ENCODE measurements around the gene PHLDB3. TPM values are rescaled to one million over a fixed set of nuclear protein-coding genes. Genes with fewer than 3 reads are reported as not detected.
A peak's percentile ranks its signal among the peaks of the same experiment; 100 is the strongest.
"Not testable (repeated sequence)": the region's sequence is repeated elsewhere in the genome, so short reads cannot be mapped to it uniquely, and the experiment has no call there.

PHLDB3 gene
- total RNA-seq, 2 donors from 2014 or later = 7.1 to 8.7 TPM

GRCh38 chr19:43532962-43533545 is 28.5 kb upstream of the PHLDB3 start, which contains the start of gene ZNF575:
Gene ZNF575 (plus strand): TSS chr19:43533188. CDS start chr19:43534423, 1,235 bp downstream.
- intact Hi-C loops (cut with DNase I) = loop anchor here in 1 of 2 donors (10.0 kb wide), 1 partner anchor 62 kb away; the partner anchor contains the start of genes IRGQ and ZNF576
- DNase-seq (ENCODE audit: low spot score) = peak; percentile 96

GRCh38 chr19:43532571-43532961 is 28.0 kb upstream of the PHLDB3 start:
- intact Hi-C loops (cut with DNase I) = loop anchor here in 1 of 2 donors (10.0 kb wide), 1 partner anchor 62 kb away; the partner anchor contains the start of genes IRGQ and ZNF576
- peak; percentile 86 for DNase-seq (ENCODE audit: low spot score)

- intact Hi-C loops (cut with DNase I) = no loop called here
- peak; percentile 87 for DNase-seq (ENCODE audit: low spot score)
Observed at GRCh38 chr19:43527860-43528622, 23.5 kb upstream of the PHLDB3 start.

GRCh38 chr19:43526884-43527859 is 22.6 kb upstream of the PHLDB3 start, which contains the start of gene ETHE1:
Gene ETHE1 (minus strand): TSS chr19:43527201. CDS start chr19:43527177, 24 bp downstream.
- DNase-seq (ENCODE audit: low spot score) = peak; percentile 95
- intact Hi-C loops (cut with DNase I) = no loop called here

GRCh38 chr19:43525836-43526771 is 21.6 kb upstream of the PHLDB3 start:
- intact Hi-C loops (cut with DNase I) = no loop called here
- peak; percentile 82 for DNase-seq (ENCODE audit: low spot score)

- intact Hi-C loops (cut with DNase I) = loop anchor here in 1 of 2 donors (5.0 kb wide), 1 partner anchor 78 kb away; no protein-coding TSS in a partner anchor
- DNase-seq (ENCODE audit: low spot score) = peak; percentile 86
Observed at GRCh38 chr19:43524922-43525835, 20.6 kb upstream of the PHLDB3 start.

- intact Hi-C loops (cut with DNase I) = loop anchor here in 1 of 2 donors (5.0 kb wide), 1 partner anchor 76 kb away; no protein-coding TSS in a partner anchor
- peak; percentile 55 for DNase-seq (ENCODE audit: low spot score)
Observed at GRCh38 chr19:43523696-43524095, 19.1 kb upstream of the PHLDB3 start.

GRCh38 chr19:43522929-43523328 is 18.4 kb upstream of the PHLDB3 start:
- DNase-seq (ENCODE audit: low spot score) = no peak

GRCh38 chr19:43519436-43520088 is 15.0 kb upstream of the PHLDB3 start:
- intact Hi-C loops (cut with DNase I) = loop anchor here in 1 of 2 donors (5.0 kb wide), 1 partner anchor 72 kb away; no protein-coding TSS in a partner anchor
- DNase-seq (ENCODE audit: low spot score) = peak; percentile 93

More at GRCh38 chr19:43522929-43523328, 18.4 kb upstream of the PHLDB3 start:
- intact Hi-C loops (cut with DNase I) = loop anchor here in 1 of 2 donors (5.0 kb wide), 1 partner anchor 76 kb away; no protein-coding TSS in a partner anchor

- intact Hi-C loops (cut with DNase I) = no loop called here
- peak; percentile 5 for DNase-seq (ENCODE audit: low spot score)
Observed at GRCh38 chr19:43518051-43518450, 13.5 kb upstream of the PHLDB3 start.

- DNase-seq (ENCODE audit: low spot score); intact Hi-C loops (cut with DNase I): not testable (repeated sequence)
Observed at GRCh38 chr19:43512399-43512798, 7.9 kb upstream of the PHLDB3 start.

GRCh38 chr19:43511324-43511723 is 6.8 kb upstream of the PHLDB3 start:
- intact Hi-C loops (cut with DNase I) = no loop called here
- no peak for DNase-seq (ENCODE audit: low spot score)

GRCh38 chr19:43510713-43511112 is 6.2 kb upstream of the PHLDB3 start:
- intact Hi-C loops (cut with DNase I) = no loop called here
- no peak for DNase-seq (ENCODE audit: low spot score)

GRCh38 chr19:43507880-43508279 is 3.3 kb upstream of the PHLDB3 start:
- intact Hi-C loops (cut with DNase I) = loop anchor here in 1 of 2 donors (10.0 kb wide), 1 partner anchor 53 kb away; no protein-coding TSS in a partner anchor
- no peak for DNase-seq (ENCODE audit: low spot score)

GRCh38 chr19:43506629-43507028 is 2.1 kb upstream of the PHLDB3 start:
- no peak for DNase-seq (ENCODE audit: low spot score)
- intact Hi-C loops (cut with DNase I) = loop anchor here in 1 of 2 donors (10.0 kb wide), 1 partner anchor 52 kb away; no protein-coding TSS in a partner anchor

- no peak for DNase-seq (ENCODE audit: low spot score)
- intact Hi-C loops (cut with DNase I) = loop anchor here in 1 of 2 donors (10.0 kb wide), 1 partner anchor 51 kb away; no protein-coding TSS in a partner anchor
Observed at GRCh38 chr19:43505941-43506340, 1.4 kb upstream of the PHLDB3 start.

Measured in posterior vena cava (tissue), 2 donors.